NCI-H446 treated with DMSO at 0.1 percent for 48 hours (cell line): ENCODE measurements around the gene MAOA.
"Not testable (repeated sequence)": the region's sequence is repeated elsewhere in the genome, so short reads cannot be mapped to it uniquely, and the experiment has no call there.

ENCODE experiments used
- DNase-seq: peaks from one replicate; lab custom pipeline; 2025; lab: John Stamatoyannopoulos, UW

Gene MAOA

GRCh38 chrX:43656005-43656494 is at the start of gene MAOA:
Gene MAOA (plus strand): TSS chrX:43656299. CDS start chrX:43656342, 43 bp downstream.
- DNase-seq, result no peak

- DNase-seq, result no peak
These were observed 43.7 kb upstream of the MAOA start for GRCh38 chrX:43612400-43612799.

- DNase-seq, result no peak
These were observed 40.4 kb upstream of the MAOA start for GRCh38 chrX:43615660-43616059.

GRCh38 chrX:43618366-43619205 is 37.5 kb upstream of the MAOA start:
- DNase-seq, result no peak

GRCh38 chrX:43619861-43620260 is 36.2 kb upstream of the MAOA start:
- not testable (repeated sequence) for DNase-seq

- no peak for DNase-seq
These were observed 29.0 kb upstream of the MAOA start for GRCh38 chrX:43627147-43627546.

- no peak for DNase-seq
These were observed 28.4 kb upstream of the MAOA start for GRCh38 chrX:43627669-43628068.

GRCh38 chrX:43629229-43629628 is 26.9 kb upstream of the MAOA start:
- DNase-seq, result no peak

GRCh38 chrX:43631841-43632240 is 24.3 kb upstream of the MAOA start:
- DNase-seq, result no peak

GRCh38 chrX:43633081-43633480 is 23.0 kb upstream of the MAOA start:
- DNase-seq, result no peak

- no peak for DNase-seq
These were observed 22.3 kb upstream of the MAOA start for GRCh38 chrX:43633757-43634156.

GRCh38 chrX:43640482-43640881 is 15.6 kb upstream of the MAOA start:
- no peak for DNase-seq

- DNase-seq, result no peak
These were observed 14.4 kb upstream of the MAOA start for GRCh38 chrX:43641691-43642090.

GRCh38 chrX:43643201-43643600 is 12.9 kb upstream of the MAOA start:
- no peak for DNase-seq

- DNase-seq, result no peak
These were observed 12.4 kb upstream of the MAOA start for GRCh38 chrX:43643662-43644061.

- no peak for DNase-seq
These were observed 11.9 kb upstream of the MAOA start for GRCh38 chrX:43644124-43644701.

- no peak for DNase-seq
These were observed 9.3 kb upstream of the MAOA start for GRCh38 chrX:43646800-43647199.

GRCh38 chrX:43654431-43655150 is 1.5 kb upstream of the MAOA start:
- peak; percentile 80 for DNase-seq

- no peak for DNase-seq
These were observed 721 bp upstream of the MAOA start for GRCh38 chrX:43655151-43656004.

- DNase-seq, result no peak
These were observed 1.6 kb downstream of the MAOA start for GRCh38 chrX:43657671-43658070.

GRCh38 chrX:43661521-43662240 is 5.6 kb downstream of the MAOA start:
- no peak for DNase-seq
